H9 (cell line): ENCODE data around the gene MAML3. TPM values are rescaled to one million over a fixed set of nuclear protein-coding genes. Genes with fewer than 3 reads are reported as not detected.

ENCODE experiments used
- DNase-seq: peaks from one replicate; pipeline ENCODE4 v3.0.0-alpha.2; 2017
- H2AFZ ChIP-seq: one replicate; pipeline ENCODE4 v1.6.1; 2013; ENCODE audit warnings: mild to moderate bottlenecking, low read length, control low read depth, moderate library complexity
- H2AK5ac ChIP-seq: 2 replicates; pipeline ENCODE4 v1.6.1; 2013; ENCODE audit warnings: low read length, control low read depth, mixed read lengths; ENCODE audit not compliant: insufficient read length
- H2BK120ac ChIP-seq: one replicate; pipeline ENCODE4 v1.6.1; 2013; ENCODE audit warnings: low read depth, mild to moderate bottlenecking, low read length, control low read depth, inconsistent platforms; ENCODE audit not compliant: poor library complexity, severe bottlenecking
- H2BK12ac ChIP-seq: 2 replicates; pipeline ENCODE4 v1.6.1; 2013; ENCODE audit warnings: low read length, control low read depth, mixed read lengths, low read depth; ENCODE audit not compliant: insufficient read length
- H2BK15ac ChIP-seq: 2 replicates; pipeline ENCODE4 v1.6.1; 2013; ENCODE audit warnings: low read depth, low read length, control low read depth
- H2BK20ac ChIP-seq: one replicate; pipeline ENCODE4 v1.6.1; 2013; ENCODE audit warnings: low read depth, mild to moderate bottlenecking, low read length, control low read depth, inconsistent platforms; ENCODE audit not compliant: poor library complexity, severe bottlenecking
- H2BK5ac ChIP-seq: 2 replicates; pipeline ENCODE4 v1.6.1; 2013; ENCODE audit warnings: low read length, control low read depth, mixed read lengths; ENCODE audit not compliant: insufficient read length
- H3K14ac ChIP-seq: 2 replicates; pipeline ENCODE4 v1.6.1; 2013; ENCODE audit warnings: low read length, control low read depth; ENCODE audit not compliant: insufficient read depth
- H3K18ac ChIP-seq: 2 replicates; pipeline ENCODE4 v1.6.1; 2013; ENCODE audit warnings: low read depth, mild to moderate bottlenecking, mixed read lengths, low read length, control low read depth; ENCODE audit not compliant: insufficient read length
- H3K23ac ChIP-seq: 2 replicates; pipeline ENCODE4 v1.6.1; 2013; ENCODE audit warnings: low read length, control low read depth, mixed read lengths, low read depth; ENCODE audit not compliant: insufficient read length
- H3K23me2 ChIP-seq: 2 replicates; pipeline ENCODE4 v1.6.1; 2013; ENCODE audit warnings: low read depth, mild to moderate bottlenecking, mixed read lengths, low read length, control low read depth; ENCODE audit not compliant: insufficient read length, poor library complexity, severe bottlenecking
- H3K27ac ChIP-seq: 2 replicates; pipeline ENCODE4 v1.5.1; 2013; ENCODE audit warnings: low read length, control low read depth, mixed read lengths, low read depth; ENCODE audit not compliant: insufficient read length
- H3K27me3 ChIP-seq: 2 replicates; pipeline ENCODE4 v1.6.1; 2013; ENCODE audit warnings: low read length, control low read depth, inconsistent platforms; ENCODE audit not compliant: insufficient read depth
- H3K4ac ChIP-seq: 2 replicates; pipeline ENCODE4 v1.6.1; 2013; ENCODE audit warnings: low read depth, mild to moderate bottlenecking, control low read depth, inconsistent platforms, low read length, moderate library complexity
- H3K4me1 ChIP-seq: 2 replicates; pipeline ENCODE4 v1.6.1; 2013; ENCODE audit warnings: low read length, control low read depth, inconsistent platforms; ENCODE audit not compliant: insufficient read depth
- H3K4me2 ChIP-seq: 2 replicates; pipeline ENCODE4 v1.6.1; 2013; ENCODE audit warnings: low read length, control low read depth, mixed read lengths; ENCODE audit not compliant: insufficient read length, insufficient read depth
- H3K56ac ChIP-seq: 2 replicates; pipeline ENCODE4 v1.6.1; 2013; ENCODE audit warnings: low read depth, mild to moderate bottlenecking, mixed read lengths, low read length, control low read depth; ENCODE audit not compliant: insufficient read length
- H3K79me1 ChIP-seq: 2 replicates; pipeline ENCODE4 v1.6.1; 2013; ENCODE audit warnings: low read depth, mild to moderate bottlenecking, moderate library complexity, low read length, control low read depth, inconsistent platforms; ENCODE audit not compliant: insufficient read depth, poor library complexity, severe bottlenecking
- H3K79me2 ChIP-seq: 2 replicates; pipeline ENCODE4 v1.6.1; 2013; ENCODE audit warnings: low read length, control low read depth, inconsistent platforms; ENCODE audit not compliant: insufficient read depth
- H3K9ac ChIP-seq: 2 replicates; pipeline ENCODE4 v1.6.1; 2013; ENCODE audit warnings: low read length, control low read depth, mixed read lengths; ENCODE audit not compliant: insufficient read length; ENCODE audit errors: extremely low read depth
- H3K9me3 ChIP-seq: one replicate; pipeline ENCODE4 v1.6.1; 2013; ENCODE audit warnings: low read depth, low read length, inconsistent platforms; ENCODE audit not compliant: control insufficient read depth
- H3T11ph ChIP-seq: one replicate; pipeline ENCODE4 v1.6.1; 2013; ENCODE audit warnings: mild to moderate bottlenecking, low read length, control low read depth, inconsistent platforms
- H4K20me1 ChIP-seq: one replicate; pipeline ENCODE4 v1.6.1; 2013; ENCODE audit not compliant: control insufficient read depth, insufficient read length, insufficient read depth
- H4K5ac ChIP-seq: 2 replicates; pipeline ENCODE4 v1.6.1; 2013; ENCODE audit warnings: low read depth, mild to moderate bottlenecking, mixed read lengths, low read length, control low read depth; ENCODE audit not compliant: insufficient read length
- H4K8ac ChIP-seq: replicated peaks from 2 replicates; pipeline ENCODE4 v1.6.1; 2013; ENCODE audit warnings: low read length, control low read depth, mixed read lengths, low read depth; ENCODE audit not compliant: insufficient read length
- H4K91ac ChIP-seq: 2 replicates; pipeline ENCODE4 v1.6.1; 2013; ENCODE audit warnings: low read depth, mild to moderate bottlenecking, moderate library complexity, mixed read lengths, low read length, control low read depth; ENCODE audit not compliant: insufficient read length
- H3K27ac Mint-ChIP-seq, 3 experiments: 2 replicates in 2 of 3; 3 replicates in 1 of 3; pipeline ENCODE4 v1.8.0; 2020 to 2021; ENCODE audit warnings: mixed read lengths in 3 of 3, mild to moderate bottlenecking in 1 of 3, moderate library complexity in 1 of 3
- H3K27me3 Mint-ChIP-seq: 2 replicates; pipeline ENCODE4 v1.8.0; 2021; ENCODE audit warnings: low read depth, mild to moderate bottlenecking, moderate library complexity, mixed read lengths
- H3K36me3 Mint-ChIP-seq, 3 experiments: 2 replicates in 2 of 3; 3 replicates in 1 of 3; pipeline ENCODE4 v1.8.0; 2020 to 2021; ENCODE audit warnings: low read depth in 3 of 3, mixed read lengths in 3 of 3; ENCODE audit not compliant: insufficient read depth in 1 of 3
- H3K4me1 Mint-ChIP-seq, 2 experiments: 2 replicates each; pipeline ENCODE4 v1.8.0; 2020; ENCODE audit warnings: mixed read lengths in 2 of 2
- H3K4me3 Mint-ChIP-seq, 2 experiments: 2 replicates in 1 of 2; 3 replicates in 1 of 2; pipeline ENCODE4 v1.8.0; 2020 to 2021; ENCODE audit warnings: mild to moderate bottlenecking in 2 of 2, mixed read lengths in 2 of 2, moderate library complexity in 1 of 2
- H3K9me3 Mint-ChIP-seq, 2 experiments: 2 replicates in 1 of 2; 3 replicates in 1 of 2; pipeline ENCODE4 v1.8.0; 2020; ENCODE audit warnings: mild to moderate bottlenecking in 2 of 2, mixed read lengths in 2 of 2, moderate library complexity in 1 of 2
- WGBS: extraction: QIAGEN DNeasy Blood & Tissue Kit; methylation state at CpG from one replicate; pipeline ENCODE4 v1.1.7; 2013; ENCODE audit warnings: missing lambda C conversion rate, low lambda C conversion rate, mixed read lengths; ENCODE audit not compliant: insufficient read length; ENCODE audit errors: extremely low coverage; 5-methylcytosine and 5-hydroxymethylcytosine counted together
- total RNA-seq: library from RNA; stranded (reverse); gene quantifications from 2 replicates; pipeline ENCODE4 v1.2.1, GENCODE V29; 2021
- TF ChIP-seq, protein P1 (sequence below): fragments of 200-600 bp; sonication (generic); conservative IDR thresholded peaks from 3 replicates; pipeline ENCODE4 v1.8.0; 2021; ENCODE audit warnings: antibody characterized with exemption, mild to moderate bottlenecking

Gene MAML3
- total RNA-seq, 1 experiment from 2014 or later, result 3.9 TPM

DNA sequence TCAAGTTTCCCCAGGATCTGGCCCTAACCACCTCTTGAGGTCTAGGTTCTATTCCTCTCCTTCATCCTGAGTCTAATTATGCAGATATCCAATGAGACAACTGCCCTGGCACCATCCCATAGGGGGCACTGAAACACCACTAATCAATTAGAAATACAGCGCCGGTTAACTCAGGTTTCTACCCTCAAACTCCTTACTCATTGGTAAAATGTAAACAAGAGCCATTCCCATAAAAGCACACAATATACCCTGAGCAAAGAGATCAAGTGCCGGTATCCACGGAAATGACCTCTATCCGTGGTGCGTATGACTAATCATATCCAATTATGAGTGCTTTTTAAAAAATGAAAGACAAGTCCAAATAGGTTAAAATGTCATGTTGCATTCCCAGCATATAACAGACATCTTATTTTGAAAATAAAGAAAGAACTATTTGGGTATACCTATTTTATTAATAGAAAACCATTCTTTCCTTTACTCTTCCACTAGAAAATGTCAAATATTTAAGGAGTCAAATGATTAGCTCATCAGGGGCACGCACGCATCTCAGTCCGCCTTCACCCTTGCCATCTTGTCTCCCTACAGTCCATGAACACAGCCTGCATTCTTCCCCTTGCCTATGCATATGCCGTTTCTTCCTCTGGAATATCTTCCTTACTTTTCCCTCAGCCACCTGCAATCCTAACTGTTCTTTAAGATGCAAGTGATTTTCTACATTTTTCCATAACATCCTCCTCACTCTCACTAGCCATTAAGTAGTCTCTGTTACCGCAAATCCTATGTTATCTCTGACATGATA, 141.1 kb downstream of the MAML3 start:
- Histone ChIP-seq H3K4me1 (no peaks in the 10 kb centered on the region), H2AFZ (no peak overlapping the region), H3K79me2 (no peaks in the 10 kb centered on the region), H3K27ac (no peak overlapping the region), H4K91ac (no peak overlapping the region), H3T11ph (no peak overlapping the region), H2BK120ac (no peak overlapping the region), H2BK5ac (no peak overlapping the region), H3K4me2 (no peak overlapping the region), H3K79me1 (no peaks in the 10 kb centered on the region), H3K23ac (no peak overlapping the region), H4K20me1 (no peaks in the 10 kb centered on the region), H2BK12ac (no peak overlapping the region), H2BK20ac (no peak overlapping the region), H3K9me3 (no peaks in the 10 kb centered on the region), H4K8ac (no peak overlapping the region), H3K18ac (no peak overlapping the region), H3K56ac (no peak overlapping the region), H3K14ac (no peak overlapping the region), H4K5ac (no peak overlapping the region), H2AK5ac (no peak overlapping the region), H3K23me2 (no peaks in the 10 kb centered on the region), H3K9ac (no peak overlapping the region), H2BK15ac (no peak overlapping the region), H3K4ac (no peak overlapping the region), H3K27me3 (no peaks in the 10 kb centered on the region)
- Mint-ChIP-seq H3K4me1 (peaks cover 9 to 10% of the 10 kb centered on the region in 2 experiments), H3K9me3 (peaks cover 0 to 4% of the 10 kb centered on the region in 2 experiments; a peak in 2 of 5 replicates), H3K27me3 (no peaks in the 10 kb centered on the region), H3K4me3 (no peak overlapping the region), H3K27ac (no peak overlapping the region), H3K36me3 (peaks cover 0 to 11% (median 1%) of the 10 kb centered on the region in 3 experiments; a peak in 2 of 7 replicates)
- TF ChIP-seq, protein P1, sequence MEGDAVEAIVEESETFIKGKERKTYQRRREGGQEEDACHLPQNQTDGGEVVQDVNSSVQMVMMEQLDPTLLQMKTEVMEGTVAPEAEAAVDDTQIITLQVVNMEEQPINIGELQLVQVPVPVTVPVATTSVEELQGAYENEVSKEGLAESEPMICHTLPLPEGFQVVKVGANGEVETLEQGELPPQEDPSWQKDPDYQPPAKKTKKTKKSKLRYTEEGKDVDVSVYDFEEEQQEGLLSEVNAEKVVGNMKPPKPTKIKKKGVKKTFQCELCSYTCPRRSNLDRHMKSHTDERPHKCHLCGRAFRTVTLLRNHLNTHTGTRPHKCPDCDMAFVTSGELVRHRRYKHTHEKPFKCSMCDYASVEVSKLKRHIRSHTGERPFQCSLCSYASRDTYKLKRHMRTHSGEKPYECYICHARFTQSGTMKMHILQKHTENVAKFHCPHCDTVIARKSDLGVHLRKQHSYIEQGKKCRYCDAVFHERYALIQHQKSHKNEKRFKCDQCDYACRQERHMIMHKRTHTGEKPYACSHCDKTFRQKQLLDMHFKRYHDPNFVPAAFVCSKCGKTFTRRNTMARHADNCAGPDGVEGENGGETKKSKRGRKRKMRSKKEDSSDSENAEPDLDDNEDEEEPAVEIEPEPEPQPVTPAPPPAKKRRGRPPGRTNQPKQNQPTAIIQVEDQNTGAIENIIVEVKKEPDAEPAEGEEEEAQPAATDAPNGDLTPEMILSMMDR, result peak; percentile 85
- no CpG with 5 or more reads among the region's 11 CpGs for whole genome bisulfite sequencing
- peak; percentile 58 for DNase-seq
